Stomach smooth muscle (tissue), 2 donors: ENCODE measurements around the gene SF3A1.

ENCODE experiments used
- H3K27ac ChIP-seq: one replicate; pipeline ENCODE4 v1.7.0; 2013; ENCODE audit warnings: mild to moderate bottlenecking, low read length, inconsistent platforms
- H3K27me3 ChIP-seq, 2 donors: one replicate each; pipeline ENCODE4 v1.7.0; 2013; ENCODE audit warnings: low read length in 2 of 2; ENCODE audit not compliant: insufficient read depth in 2 of 2, control insufficient read depth in 1 of 2
- H3K36me3 ChIP-seq, 2 donors: one replicate each; pipeline ENCODE4 v1.7.0; 2013; ENCODE audit warnings: low read length in 2 of 2; ENCODE audit not compliant: control insufficient read depth in 2 of 2, insufficient read depth in 2 of 2
- H3K4me1 ChIP-seq: one replicate; pipeline ENCODE4 v1.7.0; 2013; ENCODE audit warnings: low read length; ENCODE audit not compliant: control insufficient read depth, insufficient read depth
- H3K4me3 ChIP-seq, 2 donors: one replicate each; pipeline ENCODE4 v1.7.0; 2013; ENCODE audit warnings: low read length in 2 of 2
- H3K9ac ChIP-seq, 2 donors: one replicate each; pipeline ENCODE4 v1.7.0; 2013; ENCODE audit warnings: low read length in 2 of 2, mild to moderate bottlenecking in 1 of 2
- H3K9me3 ChIP-seq, 2 donors: one replicate each; pipeline ENCODE4 v1.7.0; 2013; ENCODE audit warnings: low read length in 2 of 2; ENCODE audit not compliant: control insufficient read depth in 2 of 2
- donor health status: healthy.
- donor health status: Pancreatic carcinoma.

SF3A1 gene

DNA sequence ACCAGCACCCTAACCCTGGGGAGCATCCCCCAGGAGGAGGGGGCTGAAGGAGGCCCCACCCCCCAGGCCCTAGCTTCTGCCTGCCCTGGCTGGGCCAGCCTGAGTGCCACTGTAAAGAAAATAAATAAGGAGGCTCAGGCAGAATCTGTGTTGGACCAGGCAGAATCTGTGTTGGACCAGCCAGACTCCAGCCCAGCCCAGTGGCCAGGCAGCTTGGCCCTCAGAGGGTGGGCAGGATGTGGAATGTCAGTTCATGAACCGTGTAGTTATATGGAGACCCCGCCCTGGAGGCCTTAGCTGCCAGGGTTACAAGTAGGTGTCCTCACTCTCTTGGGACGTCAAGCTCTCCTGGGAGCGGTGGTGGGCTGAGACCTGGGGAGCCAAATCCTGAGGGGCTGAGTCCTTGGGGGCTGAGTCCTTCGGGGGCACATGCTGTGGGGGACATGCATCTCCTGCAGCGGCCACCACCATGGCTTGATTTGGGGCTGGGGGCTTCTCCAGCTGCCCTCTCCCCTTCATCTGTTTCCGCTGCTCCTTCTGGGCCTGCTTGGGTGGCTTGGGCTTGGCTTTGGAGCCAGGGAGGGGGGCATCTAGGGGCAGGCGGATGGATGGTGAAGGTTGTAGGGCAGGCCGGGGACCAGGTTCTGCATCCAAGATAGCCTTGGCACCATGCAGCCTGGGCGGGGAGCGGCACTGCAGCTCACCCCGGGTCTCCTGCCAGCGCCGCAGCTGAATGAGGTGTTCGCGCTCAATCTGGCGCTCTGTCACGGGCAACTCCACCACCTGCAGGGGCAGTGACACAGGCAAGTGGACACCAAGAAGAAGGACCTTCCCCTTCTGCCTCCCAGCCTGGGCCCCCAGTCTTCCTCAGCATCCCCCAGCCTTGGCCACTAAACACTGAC is 64.4 kb downstream of the SF3A1 start:
- peaks cover 27 to 36% of the 10 kb centered on the region in 2 donors for H3K36me3 ChIP-seq
- H3K27ac ChIP-seq = peak overlapping the region; percentile 90

DNA sequence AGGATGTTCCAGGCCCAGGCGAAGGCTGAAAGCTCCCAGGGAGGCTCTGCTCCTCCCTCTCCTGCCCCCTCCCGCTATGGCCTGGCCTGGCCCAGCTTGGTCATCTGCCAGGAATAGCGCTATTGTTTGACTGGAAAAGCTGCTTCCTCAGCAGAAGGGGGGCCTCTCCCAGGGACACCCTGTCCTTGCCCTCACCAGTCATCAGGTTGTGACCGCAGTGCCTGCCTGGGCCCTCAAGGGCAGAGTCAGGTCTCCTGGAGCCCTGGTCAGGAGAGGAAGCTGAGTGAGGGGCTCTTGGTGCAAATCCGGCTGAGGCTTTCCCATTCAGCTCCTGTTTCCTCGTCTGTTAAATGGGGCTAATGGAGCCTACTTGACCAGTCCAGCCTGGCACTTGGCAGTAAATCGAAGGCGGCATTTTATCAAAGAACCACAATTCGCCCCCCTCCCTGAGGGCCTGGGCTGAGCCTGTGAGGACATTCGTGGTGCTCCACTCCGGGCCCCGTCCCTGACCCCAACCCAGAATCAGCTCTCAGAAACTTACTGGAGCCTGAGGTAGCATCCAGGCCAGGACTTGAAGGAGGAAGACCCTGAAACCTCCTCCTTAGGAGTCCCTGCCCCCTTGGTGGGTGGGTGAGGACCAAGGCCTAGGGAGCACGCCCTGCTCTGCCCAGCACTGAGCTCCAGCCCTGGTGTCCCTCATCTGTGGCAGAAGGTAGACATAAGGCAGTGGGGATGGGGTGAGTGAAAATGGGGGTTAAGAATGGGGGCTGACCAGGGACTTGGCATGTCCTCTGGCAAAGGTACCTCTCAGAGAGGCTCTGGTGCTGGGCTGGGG is 65.4 kb downstream of the SF3A1 start:
- H3K27ac ChIP-seq = peak overlapping the region; percentile 90
- peaks cover 38% of the 10 kb centered on the region for H3K4me1 ChIP-seq
- H3K9ac ChIP-seq = peak overlapping the region; percentile 55 to 70
- peak overlapping the region in 1 of 2 donors; percentile 40 for H3K4me3 ChIP-seq
- H3K9me3 ChIP-seq = no peaks in the 10 kb centered on the region
- H3K36me3 ChIP-seq = peaks cover 25 to 30% of the 10 kb centered on the region in 2 donors
- H3K27me3 ChIP-seq = no peaks in the 10 kb centered on the region

More for the DNA sequence above, 64.4 kb downstream of the SF3A1 start:
- Histone ChIP-seq H3K4me3 (no peak overlapping the region), H3K9me3 (no peaks in the 10 kb centered on the region), H3K27me3 (no peaks in the 10 kb centered on the region), H3K9ac (no peak overlapping the region), H3K4me1 (peaks cover 38% of the 10 kb centered on the region)

DNA sequence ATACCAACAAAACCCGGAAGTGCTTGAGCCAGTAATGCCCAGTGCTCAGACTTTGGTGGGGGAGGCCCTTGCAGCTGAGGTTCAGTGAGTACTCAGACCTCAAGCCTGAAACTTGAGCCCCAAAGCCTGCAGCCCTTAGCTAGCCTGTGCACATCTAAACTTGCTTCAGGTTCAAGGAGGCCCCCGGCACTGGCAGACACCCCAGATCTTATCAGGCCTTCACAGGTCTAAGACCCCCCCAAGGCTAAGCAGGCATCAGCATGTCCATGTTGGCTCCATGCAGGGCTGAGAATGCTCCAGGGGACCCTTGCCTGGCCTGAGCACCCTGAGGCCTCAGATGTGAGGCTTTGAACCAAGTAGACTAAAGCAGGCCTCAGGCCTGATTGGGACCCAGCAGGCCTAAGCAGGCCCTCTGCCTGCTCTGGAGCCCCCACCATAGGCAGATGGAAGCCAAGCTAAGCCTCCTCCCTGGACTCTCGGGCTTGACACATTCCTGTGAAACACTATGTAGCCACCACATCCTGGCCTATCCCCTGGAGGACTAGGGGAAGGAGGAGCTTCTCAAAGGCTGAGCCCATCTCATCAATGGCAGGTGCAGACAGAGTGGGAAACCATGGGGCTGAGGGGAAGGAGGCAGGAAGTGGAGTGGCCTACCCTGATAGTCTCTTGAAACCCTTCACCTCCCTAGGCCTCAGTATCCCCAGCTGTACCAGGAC is 66.2 kb downstream of the SF3A1 start:
- H3K36me3 ChIP-seq = peaks cover 20 to 25% of the 10 kb centered on the region in 2 donors
- peak overlapping the region; percentile 6 to 88 for H3K4me3 ChIP-seq
- H3K4me1 ChIP-seq = peaks cover 38% of the 10 kb centered on the region
- no peaks in the 10 kb centered on the region for H3K9me3 ChIP-seq
- no peaks in the 10 kb centered on the region for H3K27me3 ChIP-seq
- peak overlapping the region; percentile 70 to 74 for H3K9ac ChIP-seq
- H3K27ac ChIP-seq = peak overlapping the region; percentile 90

DNA sequence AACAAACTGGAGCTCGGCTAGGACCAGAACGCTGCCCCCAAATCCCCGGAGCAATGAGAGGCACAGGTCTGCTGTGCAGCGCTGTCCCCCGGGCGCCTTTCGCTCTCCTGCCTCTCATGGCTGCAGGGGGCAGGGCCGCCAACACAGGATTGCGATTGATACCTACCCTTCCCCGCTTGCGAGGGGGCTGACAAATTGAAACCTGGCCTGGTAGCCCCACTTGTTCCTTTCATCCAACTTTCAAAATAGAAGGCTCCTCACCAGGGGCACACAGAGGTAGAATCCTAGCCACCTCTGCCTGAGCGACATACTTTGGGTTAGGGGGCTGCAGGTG is 66.7 kb downstream of the SF3A1 start:
- peaks cover 38% of the 10 kb centered on the region for H3K4me1 ChIP-seq
- H3K27me3 ChIP-seq = no peaks in the 10 kb centered on the region
- H3K27ac ChIP-seq = peak overlapping the region; percentile 90
- no peaks in the 10 kb centered on the region for H3K9me3 ChIP-seq
- H3K4me3 ChIP-seq = peak overlapping the region; percentile 65 to 88
- H3K9ac ChIP-seq = peak overlapping the region; percentile 70 to 74
- H3K36me3 ChIP-seq = peaks cover 16 to 30% of the 10 kb centered on the region in 2 donors

DNA sequence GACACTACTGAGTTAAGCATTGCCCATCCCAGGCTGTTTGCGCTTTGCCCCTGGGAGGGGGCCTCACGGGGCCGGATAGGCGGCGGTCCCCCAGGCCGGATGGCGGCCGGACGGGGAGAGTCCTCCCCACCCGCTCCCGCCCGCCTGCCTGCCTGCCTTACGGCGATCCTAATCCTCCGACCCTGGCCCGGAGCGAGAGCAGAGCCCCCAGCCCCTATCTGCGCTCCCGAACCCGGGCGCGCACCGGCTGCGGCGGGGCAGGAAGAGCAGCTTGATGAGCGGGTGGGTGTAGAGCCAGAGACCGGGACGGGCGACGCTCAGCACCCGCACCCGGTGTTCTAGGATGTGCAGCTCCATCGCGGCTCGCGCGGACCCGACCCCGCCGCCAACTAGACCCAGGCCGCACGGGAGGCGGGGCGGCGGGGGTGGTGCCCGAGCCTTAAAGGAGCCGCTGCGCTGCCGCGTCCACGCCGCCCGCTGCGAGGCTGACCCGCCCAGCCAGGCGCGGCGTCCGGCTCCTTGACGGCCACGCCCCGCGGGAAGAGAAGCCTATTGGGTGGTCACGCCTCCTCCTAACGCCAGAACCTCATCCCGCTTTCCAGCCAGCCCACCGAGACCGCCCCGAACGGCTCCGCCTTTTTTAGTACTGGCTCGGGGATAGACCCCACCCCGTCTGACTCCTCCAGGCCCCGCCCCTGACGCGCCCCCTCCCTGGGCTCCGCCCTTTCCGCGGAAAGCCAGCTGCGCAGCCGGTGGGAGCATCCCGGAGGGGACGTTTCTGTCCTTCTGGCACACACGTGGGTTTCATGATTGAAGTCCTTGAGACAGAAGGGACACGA is 67.3 kb downstream of the SF3A1 start, which contains the start of gene CASTOR1:
CASTOR1 (minus strand) TSS at position 365 of the 839 bp plus-strand sequence; CDS start at position 357, 8 bp downstream.
- Histone ChIP-seq H3K36me3 (peaks cover 19 to 27% of the 10 kb centered on the region in 2 donors), H3K4me3 (peak within 1 kb of the TSS; percentile 80 to 88), H3K9me3 (no peaks in the 10 kb centered on the region), H3K4me1 (peaks cover 38% of the 10 kb centered on the region), H3K27ac (peak within 1 kb of the TSS; percentile 90), H3K9ac (peak within 1 kb of the TSS; percentile 76 to 89), H3K27me3 (no peaks in the 10 kb centered on the region)

DNA sequence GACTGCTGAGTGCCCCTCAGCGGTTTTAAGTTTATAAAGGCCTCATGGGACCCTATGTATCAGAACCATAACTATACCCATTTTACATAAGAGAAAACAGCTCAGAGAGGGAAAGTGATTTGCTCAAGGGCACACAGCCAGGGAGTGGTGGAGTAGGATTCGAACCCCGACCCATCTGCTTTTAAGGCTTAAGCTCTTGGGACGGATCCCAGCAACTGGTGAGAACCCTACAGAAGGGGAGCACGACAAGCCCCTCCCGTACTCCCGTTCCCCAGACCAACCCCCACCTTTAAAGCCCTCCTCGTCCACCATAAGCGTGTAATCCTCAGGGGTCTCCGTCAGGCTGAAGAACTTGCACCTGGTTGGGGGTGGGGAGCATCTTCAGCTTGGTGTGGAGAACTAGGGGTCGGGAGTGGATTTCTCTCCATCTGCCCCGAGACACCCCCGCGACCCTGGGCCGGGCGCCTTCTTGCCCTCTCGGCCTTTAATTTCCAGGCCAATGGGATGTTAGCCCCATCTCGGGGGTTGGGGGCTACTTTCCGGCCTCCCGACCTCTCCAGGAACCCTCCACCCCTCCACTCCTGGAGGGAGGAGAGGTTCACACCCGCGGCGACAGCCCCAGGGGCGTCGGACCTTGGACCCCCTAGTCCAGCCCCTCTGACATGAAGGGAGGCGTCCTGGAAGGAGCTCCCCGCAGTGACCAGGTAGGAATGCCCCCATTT is 68.1 kb downstream of the SF3A1 start:
- H3K9ac ChIP-seq = peak overlapping the region; percentile 76 to 89
- H3K36me3 ChIP-seq = peaks cover 14 to 22% of the 10 kb centered on the region in 2 donors
- no peaks in the 10 kb centered on the region for H3K9me3 ChIP-seq
- peak overlapping the region; percentile 90 for H3K27ac ChIP-seq
- H3K4me3 ChIP-seq = peak overlapping the region; percentile 80 to 88
- no peaks in the 10 kb centered on the region for H3K27me3 ChIP-seq
- H3K4me1 ChIP-seq = peaks cover 38% of the 10 kb centered on the region

DNA sequence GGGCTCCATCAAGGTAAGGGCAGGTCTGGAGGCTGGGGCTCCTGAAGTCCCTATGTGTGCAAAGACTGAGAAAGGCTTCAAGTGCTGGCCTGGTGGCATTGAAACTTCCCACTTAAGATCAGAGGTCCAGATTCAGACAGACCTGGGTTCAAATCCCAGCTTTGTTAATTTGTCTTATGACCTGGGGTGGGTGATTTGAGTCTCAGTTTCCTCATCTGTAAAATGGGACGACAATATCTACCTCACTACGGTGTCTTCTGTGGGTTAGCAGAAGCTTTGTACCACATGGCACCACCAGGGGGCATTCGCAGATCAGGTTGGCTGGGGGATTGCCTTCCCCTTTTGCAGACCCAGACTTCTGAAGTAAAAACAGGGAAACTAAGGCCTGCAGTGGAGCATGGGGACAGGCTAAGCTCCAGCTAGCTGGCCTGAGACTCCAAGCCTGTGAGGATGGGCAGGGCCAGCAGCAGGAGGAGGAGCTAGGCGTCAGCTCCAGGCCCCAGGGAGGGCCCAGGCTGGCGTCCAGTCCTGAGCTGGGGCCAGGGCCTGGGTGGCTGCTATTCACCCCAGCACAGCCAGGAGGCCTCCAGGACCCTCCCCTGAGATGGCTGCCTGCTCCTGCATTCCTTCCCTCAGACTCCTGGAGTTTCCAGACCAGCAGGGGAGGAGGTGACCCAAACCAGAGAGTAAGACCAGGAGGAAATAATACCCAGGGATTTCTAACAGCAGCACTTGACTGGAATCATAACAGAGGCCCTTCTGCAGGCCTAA is 68.9 kb downstream of the SF3A1 start:
- Histone ChIP-seq H3K4me3 (peak overlapping the region; percentile 80 to 88), H3K27ac (peak overlapping the region; percentile 90), H3K36me3 (peaks cover 8 to 19% of the 10 kb centered on the region in 2 donors), H3K27me3 (no peaks in the 10 kb centered on the region), H3K9me3 (no peaks in the 10 kb centered on the region), H3K4me1 (peaks cover 38% of the 10 kb centered on the region), H3K9ac (peak overlapping the region; percentile 76 to 89)

DNA sequence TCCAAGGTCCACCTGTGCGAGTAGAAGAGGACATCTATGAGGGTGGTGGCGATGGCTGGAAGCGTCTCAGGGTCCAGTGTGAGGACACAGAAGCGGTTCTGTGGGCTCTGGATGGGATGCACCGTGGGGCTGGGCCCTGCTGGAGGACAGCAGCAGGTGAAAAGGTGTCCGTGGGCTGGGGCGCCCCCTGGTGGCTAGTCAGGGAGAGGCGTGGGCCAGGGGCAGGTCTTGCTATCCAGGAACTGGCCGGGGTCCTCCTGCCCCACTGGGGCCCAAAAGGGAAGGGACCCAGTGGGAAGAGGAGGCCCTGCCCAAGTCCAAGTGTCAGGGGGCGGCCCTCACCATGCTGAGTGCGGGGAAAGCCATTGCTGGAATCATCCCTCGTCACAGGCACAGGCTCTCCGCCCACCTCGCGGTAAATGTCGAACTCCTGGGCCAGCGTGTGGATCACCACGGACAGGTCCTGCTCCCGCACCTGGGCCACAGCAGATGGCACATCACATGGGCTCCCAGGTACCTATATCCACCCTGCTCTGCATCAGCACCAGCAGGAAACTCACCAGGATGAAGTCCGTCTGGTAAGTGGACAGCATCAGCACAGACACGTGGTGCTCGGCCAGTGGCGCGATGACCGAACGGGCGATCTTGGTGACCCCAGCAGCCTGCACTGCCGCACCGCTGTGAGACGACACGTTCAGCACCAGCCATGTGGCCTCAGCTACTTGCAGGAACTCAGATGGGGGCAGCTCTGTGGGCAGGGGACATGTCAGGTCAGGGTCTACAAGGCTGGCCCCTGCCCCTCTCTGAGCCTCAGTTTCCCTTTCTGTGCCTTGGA is 69.7 kb downstream of the SF3A1 start:
- Histone ChIP-seq H3K4me3 (no peak overlapping the region), H3K36me3 (peaks cover 5 to 13% of the 10 kb centered on the region in 2 donors), H3K27me3 (no peaks in the 10 kb centered on the region), H3K9ac (peak overlapping the region in 1 of 2 donors; percentile 13), H3K27ac (no peak overlapping the region), H3K9me3 (no peaks in the 10 kb centered on the region), H3K4me1 (peaks cover 38% of the 10 kb centered on the region)
